ENCODE data around the gene DDAH2.
A peak's percentile ranks its signal among the peaks of the same experiment; 100 is the strongest.

The DDAH2 gene

DNA sequence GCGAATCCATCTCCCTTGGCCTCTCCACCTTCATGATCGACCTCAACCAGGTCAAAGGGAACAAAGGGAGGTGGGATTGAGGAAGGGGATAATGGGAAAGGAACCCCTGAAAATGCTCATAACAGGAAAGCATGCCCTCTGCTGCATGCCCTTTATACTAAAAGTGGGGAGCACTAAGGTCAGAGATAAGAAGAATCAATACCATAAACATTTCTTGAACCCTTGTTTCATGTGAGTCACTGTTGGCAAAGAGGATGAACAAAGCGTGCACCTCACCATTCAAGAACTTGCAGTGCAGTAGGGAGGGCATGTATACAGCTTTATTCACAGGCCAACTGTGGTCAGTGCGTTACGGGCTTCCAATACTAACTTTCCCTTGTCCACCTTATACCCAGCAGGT is 31.7 kb upstream of the DDAH2 start:
- DNase-seq (ENCODE audit: low spot score): no peak

DNA sequence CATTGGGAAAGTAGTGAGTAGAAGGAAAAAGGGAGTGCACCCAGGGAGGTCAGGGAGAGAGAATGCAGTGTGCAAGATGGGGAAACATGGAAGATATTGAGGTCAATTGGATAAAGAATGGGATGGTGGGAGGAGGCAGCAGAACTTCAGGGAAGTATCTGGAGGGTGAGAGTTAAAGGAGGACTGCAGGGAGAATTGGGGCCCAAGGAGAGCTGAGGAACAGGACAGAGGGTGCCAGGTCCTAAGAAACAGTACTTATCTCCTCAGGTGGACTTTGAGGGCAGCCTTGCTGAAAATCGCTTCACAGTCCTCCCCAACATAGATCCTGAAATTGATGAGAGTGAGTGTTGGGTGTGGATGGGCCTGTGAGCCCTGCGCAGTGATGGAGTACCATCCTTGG is 29.2 kb upstream of the DDAH2 start:
- no peak for DNase-seq (ENCODE audit: low spot score)

DNA sequence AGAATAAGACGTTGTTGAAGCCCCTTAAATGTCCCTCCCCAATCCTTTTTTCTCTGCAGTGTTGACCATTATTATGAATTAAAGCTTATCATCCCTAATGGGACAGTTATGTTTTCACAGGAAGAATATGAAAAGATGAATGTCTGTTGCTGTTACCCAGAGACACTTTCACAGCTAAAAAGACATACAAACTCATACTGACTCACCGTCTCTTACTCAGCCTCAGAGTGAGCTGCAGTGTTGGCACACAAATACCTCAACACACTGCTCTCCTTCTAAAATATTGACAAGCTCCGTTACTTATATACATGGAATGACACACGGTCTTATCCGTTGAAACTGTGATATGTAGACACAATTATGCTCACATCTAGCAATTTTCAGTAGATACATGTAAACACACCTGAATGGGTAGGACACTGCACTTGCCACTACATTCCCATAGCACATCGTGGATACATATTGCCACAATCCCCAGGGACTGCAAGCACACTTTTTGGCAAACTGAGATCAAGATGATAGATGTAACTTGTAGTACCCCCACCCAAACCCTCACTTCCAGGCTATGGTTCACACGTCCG is 23.7 kb upstream of the DDAH2 start:
- DNase-seq (ENCODE audit: low spot score): no peak

DNA sequence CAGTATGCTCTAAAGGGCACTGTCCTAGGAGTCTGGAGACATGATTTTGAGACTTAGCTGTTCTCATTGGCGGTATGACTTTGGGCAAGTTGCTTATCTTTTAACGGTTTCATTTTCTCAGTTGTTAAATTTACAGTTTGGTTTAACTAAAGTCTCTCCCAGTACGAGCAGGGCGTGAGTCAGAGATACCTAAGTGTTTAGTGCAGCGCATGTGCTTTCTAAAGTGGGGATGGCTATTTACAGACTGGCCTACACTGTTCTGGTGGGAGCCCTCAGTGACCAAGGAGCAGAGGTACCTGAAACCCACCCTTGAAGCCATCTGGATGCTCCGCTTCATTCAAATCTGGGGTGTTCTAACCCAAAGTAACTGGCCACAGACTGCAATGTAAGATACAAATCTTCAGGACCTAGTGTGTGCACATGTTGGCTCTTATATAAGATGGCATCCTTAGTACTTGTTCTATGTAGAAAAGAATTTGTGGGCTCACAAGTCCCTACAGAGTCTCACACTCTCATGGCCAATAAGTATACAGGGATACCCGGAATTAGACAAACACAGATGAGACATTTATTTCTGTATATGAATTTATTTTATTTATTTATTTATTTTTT is 21.4 kb upstream of the DDAH2 start:
- no peak for DNase-seq (ENCODE audit: low spot score)

DNA sequence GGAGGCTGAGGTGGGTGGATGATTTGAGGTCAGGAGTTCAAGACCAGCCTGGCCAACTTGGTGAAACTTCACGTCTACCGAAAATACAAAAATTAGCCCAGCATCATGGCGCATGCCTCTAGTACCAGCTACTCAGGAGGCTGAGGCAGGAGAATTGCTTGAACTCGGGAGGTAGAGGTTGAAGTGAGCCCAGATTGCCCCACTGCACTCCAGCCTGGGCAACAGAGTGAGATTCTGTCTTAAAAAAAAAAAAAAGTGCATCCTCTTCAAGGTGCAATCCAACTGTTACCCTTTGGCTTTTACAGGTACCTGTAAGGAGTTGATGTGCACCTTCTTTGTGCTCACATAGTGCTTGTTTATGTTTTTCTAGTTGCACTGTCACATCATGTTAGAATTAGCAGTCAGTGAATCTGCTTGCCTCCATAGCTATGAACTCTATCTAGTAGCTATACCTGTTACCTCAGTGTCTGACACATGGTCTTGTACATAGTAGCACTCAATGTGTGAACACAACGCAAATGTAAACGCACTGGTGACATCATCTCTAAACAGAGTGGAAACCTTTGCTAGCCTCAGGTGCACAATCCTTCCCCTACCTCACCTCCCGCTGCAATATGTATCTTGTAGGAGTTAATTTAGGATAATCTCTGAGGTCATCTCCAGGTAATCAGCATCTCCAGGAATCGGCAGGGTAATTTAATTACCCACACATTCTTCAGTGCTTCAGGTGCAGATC is 20.4 kb upstream of the DDAH2 start:
- no peak for DNase-seq (ENCODE audit: low spot score)

DNA sequence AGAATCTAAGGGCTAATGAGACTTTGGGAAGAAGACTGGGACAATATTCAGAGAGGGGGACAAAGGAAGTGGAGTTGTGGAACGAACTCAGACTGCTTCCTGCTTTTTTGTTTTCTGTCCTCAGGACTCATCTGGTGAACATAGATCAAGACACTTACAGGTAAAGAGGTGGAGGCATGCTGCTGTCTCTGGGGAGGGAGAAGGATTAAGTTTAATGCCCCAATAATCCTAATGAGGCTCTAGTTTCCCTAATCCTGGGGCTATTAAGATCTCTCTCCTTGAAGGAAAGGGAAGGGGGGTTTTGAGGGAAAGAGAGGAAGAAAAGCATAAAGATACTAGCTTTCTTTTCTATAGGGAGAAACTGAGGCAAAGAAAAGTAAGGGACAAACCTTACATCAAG is 15.3 kb upstream of the DDAH2 start:
- no peak for DNase-seq (ENCODE audit: low spot score)

DNA sequence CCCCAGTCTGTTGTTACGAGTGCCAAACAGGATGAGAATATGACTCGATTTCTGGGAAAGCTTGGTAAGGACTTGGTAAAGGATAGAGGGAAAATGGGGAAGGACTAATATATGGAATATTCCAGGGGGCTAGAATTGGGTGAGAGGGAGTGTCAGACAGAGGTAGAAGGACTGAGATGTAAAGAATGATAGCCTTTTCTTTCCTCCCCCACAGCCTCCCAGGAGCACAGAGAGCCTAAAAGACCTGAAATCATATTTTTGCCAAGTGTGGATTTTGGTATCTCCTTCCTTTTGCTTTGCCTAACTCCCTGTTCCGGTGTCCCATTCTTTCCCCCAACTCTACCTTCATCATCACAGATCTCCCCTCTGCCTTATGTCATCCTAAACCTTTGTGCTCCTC is 13.8 kb upstream of the DDAH2 start:
- DNase-seq (ENCODE audit: low spot score): no peak

DNA sequence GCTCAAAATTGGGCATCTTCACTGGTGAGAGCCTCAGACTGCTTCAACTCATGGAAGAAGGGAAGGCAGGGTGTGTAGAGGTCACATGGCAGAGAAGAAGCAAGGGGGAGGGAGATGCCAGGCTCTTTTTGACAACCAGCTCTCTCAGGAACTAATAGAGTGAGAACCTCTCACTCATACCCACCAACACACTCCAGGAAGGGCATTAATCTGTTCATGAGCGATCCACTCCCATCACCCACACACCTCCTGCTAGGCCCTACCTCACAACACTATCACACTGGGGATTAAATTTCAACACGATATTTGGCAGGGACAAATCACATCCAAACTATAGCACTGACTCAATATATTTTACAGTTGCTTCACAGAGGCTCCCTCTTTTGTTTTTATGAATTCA is 12.7 kb upstream of the DDAH2 start:
- no peak for DNase-seq (ENCODE audit: low spot score)

DNA sequence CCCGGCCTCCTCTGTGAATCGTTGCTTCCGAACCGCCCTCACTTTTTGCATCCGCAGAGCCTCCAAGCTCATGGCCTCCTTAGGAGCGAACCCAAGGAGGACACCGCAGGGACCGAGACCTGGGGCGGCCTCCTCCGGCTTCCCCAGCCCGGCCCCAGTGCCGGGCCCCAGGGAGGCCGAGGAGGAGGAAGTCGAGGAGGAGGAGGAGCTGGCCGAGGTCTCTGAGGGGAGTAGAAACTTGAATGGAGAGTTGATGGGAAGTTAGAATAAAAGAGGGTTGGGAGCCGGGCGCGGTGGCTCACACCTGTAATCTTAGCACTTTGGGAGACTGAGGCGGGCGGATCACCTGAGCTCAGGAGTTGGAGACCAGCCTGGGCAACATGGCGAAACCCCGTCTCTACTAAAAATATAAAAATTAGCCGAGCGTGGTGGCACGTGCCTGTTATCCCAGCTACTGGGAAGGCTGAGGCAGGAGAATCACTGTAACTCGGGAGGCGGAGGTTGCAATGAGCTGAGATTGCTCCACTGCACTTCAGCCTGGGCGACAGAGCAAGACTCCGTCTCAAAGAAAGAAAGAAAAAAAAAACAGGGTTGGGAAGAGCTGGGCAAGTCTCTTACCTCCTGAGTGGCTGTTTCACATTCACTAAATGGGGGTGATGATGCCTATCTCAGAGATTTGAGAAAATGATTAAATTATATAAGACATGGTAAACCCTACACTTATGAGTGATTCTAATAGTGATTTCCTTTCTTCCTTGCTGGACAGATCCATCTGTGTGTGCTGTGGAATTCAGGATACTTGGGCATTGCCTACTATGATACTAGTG is 11.5 kb upstream of the DDAH2 start:
- peak; percentile 76 for DNase-seq (ENCODE audit: low spot score)

DNA sequence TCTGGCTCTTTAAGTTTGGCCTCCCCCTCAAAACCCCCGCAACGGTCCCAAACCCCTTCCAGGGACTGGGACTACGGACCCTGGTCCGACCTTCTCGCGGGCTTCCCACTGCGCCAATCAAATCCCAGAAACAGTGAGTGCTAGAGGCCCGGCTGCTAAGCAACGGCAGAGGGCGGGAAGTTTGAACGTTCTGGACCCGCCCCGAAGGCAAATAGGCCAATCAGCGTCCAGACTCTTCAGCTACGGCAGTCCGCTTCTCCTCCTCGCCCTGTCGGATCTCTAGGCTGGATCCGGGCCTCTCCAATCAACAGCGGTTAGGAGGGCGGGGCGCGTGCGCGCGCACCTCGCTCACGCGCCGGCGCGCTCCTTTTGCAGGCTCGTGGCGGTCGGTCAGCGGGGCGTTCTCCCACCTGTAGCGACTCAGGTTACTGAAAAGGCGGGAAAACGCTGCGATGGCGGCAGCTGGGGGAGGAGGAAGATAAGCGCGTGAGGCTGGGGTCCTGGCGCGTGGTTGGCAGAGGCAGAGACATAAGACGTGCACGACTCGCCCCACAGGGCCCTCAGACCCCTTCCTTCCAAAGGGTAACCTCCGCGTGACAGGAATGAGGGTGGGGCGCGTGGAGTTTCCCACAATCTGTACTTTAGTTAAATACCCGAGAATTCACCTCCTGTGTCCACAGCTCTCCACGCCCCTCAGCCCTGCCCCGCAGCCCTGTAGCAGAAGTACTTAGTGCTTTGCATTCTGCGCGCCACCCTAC is 10.7 kb upstream of the DDAH2 start, which contains the start of gene MSH5:
MSH5 (plus strand) TSS at position 367 of the 758 bp plus-strand sequence. CDS start 462 bp downstream, outside the sequence.
- peak; percentile 99 for DNase-seq (ENCODE audit: low spot score)

DNA sequence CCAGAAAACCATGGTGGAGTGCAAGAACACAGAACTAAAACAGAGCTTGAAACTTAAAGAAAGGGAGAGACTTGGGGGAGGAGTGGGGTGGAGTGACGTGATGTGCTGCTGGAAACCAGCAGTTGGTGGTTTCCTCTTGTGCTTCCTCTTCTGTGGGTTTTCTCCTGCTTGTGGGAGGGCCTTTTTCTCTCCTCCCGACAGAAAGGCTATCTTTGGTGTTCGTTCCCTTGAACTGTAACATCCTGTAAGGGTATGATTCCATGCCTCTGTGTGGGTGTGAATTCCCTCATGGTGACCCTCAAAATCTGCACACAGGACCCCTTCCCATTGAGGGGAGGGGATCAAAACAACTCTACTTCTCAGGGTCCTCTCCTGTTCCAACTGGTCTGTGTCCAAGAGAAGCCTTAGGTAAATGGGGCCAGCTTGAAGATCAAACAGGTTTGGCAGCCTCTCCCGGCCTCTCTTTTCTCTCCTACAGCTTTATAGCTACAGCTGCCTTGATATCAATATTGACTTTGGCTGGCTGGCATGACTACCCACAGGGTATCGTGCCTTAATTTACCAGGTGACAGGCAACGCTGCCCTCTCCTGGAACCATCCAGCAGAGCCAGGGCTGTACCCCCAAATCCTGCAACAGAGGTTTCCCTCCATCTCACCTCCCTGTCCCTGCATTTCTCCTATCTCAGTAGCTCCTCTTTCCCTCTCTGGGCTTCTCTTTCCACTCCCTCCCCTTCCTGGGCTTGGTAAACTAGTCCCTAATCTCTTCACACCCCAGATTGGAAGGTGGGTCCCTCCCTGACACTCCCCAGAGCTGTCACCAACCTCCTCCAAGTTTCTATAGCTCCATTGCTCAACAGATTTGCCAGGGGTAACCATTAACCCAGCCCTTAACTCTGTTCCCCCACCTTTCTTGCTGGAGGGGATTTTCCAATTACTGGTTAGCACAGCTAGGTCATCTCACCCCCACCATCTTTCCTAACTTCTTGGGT is 9.2 kb upstream of the DDAH2 start:
- DNase-seq (ENCODE audit: low spot score): peak; percentile 89

DNA sequence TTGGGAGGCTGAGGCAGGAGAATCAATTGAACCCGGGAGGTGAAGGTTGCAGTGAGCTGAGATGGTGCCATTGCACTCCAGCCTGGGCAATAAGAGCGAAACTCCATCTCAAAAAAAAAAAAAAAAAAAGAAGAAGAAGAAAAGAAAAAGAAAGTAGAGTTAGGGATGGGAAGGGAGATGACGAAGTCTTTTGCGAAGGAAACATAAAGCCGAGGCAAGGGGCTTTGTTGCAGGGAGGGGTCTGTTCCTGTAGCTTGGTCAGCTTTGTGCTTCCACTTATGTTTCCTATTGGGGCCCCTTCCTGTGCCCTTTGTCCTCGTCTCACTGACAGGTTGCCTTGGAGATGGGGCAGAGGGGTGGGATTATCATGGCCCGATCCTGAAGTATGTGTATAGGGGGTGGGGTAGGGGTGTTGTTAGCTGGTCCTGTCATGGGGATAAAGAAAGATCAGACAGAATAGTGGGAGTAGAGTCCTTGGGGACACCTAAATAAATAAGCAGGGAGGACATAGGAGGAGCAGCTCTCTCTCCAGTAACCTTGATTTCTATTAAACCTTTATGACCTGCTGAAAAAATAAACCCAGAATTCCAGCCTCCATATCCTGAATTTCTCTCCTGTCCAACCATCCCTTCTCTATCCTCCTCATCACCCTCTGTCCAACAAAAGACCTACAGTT is 8.4 kb upstream of the DDAH2 start:
- no peak for DNase-seq (ENCODE audit: low spot score)

DNA sequence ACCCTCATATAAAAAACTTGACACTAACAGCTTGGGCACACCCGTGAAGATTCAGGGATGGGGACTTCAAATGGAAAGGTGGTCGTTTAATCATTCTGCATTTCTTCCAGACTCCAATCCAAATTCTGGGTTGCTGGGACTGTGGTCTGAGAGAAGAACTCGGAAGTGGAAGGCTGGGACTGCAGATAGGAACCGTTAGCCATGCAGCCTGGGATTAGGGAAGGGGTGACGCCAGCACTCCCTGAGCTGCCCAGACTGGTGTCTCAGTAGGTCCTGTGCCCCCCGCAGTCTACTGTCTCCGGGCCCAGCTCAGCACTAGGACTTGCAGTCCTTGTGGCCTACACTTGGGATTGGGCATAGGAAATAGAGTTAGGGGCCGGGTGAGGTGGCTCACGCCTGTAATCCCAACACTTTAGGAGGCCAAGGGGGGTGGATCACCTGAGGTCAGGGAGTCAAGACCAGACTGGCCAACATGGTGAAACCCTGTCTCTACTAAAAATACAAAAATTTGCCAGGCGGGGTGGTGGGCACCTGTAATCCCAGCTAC is 7.7 kb upstream of the DDAH2 start:
- no peak for DNase-seq (ENCODE audit: low spot score)

DNA sequence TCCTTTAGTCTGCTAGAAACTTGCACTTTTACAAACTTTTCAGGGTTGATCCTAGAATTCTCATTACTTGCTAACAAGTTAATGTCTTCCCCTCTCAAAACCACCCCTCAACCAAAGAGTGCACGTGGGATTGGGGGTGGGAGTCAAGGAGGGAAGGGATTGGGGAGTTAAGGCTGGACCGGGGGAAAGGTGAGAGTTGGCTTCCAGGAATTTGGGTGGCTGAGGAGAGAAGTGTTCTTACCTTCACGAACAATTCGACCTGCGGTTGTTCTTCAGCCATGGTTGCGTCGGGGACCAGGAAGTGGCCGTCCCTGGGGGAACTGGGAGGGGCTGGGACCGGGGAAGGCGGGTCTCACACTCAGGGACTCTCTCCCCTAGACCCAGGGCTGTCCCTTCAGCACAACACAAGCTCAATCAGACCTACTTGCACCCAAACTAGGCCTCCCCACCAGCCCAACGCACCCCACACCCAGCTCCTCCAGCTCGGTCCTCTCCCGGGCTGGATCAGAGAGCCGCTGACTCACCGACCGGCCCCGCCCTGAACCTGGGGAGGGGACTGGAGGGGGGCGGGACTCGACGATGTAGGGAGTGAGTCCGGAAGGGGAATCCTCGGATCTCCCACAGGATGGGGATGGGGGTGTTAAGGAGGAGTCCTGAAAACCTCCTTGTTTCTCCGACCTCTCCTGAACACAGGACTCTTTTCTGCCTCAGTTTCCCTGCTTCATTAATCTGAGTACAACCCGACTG is 7.1 kb upstream of the DDAH2 start, which contains the start of gene CLIC1:
CLIC1 (minus strand) TSS at position 510 of the 747 bp plus-strand sequence; CDS start at position 280, 230 bp downstream.
- DNase-seq (ENCODE audit: low spot score): peak; percentile 82

DNA sequence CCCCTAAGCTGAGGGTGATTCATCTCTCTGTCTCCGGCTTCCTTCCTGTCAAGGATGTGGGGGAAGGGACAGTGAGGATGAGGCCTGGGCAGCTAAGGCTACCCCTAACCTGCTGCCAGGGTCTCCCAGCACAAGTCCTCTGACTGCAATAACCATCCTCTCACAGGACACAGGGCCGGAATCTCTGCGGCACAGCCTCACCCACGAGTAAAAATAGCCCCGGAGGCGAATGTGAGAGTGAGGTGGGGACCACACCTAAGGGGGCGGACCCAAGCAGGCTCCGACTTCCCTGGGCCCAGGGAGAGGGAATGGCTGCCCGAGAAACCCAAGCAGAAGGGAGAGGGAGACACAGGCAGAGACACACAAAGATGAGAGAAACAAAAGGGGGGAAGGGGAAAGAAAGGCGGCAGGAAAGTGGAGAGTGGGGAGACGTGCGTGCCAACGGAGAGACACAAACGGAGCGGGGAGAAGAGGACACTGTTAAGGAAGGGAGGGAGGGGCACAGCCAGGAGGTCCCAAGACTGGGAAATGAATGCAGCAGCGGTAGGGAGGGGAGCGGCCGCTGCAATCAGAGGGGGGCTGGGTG is 5.8 kb upstream of the DDAH2 start:
- peak; percentile 63 for DNase-seq (ENCODE audit: low spot score)

DNA sequence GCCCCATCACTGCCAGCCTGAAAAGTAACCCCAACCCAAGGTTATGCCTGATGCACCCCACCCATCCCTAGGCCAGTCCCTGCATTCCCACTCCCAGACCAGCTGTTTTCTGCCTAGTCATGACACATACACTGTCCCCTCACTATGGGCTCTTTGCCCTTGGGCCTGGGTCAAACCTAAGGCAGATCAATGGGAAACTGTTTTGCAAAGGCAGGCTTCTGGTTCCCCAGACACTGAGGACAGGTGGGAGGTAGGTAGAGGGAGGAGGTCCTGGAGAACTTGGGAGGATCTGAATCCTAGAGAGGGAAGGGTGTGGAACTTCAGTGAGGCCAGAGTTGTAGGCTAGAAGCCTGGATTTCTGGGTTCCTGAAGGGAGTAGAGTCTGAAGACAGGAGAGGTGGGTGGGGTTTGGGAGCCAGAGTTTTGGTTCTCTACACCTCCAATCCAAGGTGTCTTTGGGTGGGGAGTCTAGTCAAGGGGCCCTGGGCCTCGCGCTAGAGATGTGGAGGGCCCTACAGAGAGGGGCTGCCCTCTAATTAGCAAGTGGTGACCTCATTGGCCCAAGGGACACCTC is 5.2 kb upstream of the DDAH2 start:
- no peak for DNase-seq (ENCODE audit: low spot score)

DNA sequence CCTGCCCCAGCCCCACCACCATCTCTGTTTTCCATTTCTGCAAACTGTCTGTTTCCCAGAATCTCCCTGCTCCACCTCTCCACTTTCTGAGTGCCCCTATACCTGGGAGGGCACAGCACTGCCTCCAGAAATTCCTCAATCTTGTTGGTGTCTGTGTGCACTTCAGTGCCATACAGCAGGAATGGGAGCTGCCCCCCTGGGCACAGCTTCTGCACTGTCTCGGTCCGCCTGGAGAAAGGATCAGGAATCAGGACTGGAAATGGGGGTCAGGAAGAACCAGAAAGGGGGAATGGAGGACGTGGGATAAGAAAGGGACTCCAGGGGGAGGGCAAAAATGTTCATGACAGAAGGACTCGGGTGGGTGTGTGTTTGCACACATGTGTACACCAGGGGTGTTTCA is 4.6 kb upstream of the DDAH2 start:
- DNase-seq (ENCODE audit: low spot score): no peak

DNA sequence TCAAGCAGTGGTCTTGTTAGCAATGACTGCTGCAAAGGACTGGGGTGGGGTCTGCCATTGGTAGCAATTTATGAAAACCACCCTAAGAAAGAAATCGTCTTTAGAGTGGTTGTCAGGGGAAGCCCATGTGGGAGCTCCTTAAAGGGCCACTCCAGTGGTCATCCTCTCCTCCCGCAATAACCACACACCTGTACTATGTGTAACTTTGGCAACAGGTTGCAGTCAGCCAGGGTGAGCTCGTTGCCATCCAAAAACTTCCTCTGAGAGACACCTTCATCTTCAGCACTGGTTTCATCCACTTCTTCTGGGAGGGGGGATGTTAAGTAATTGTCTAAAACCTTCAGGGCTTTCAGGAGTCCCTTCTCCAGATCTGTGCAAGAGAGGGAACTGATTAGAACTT is 2.9 kb upstream of the DDAH2 start:
- DNase-seq (ENCODE audit: low spot score): no peak
